Effector memory CD8-positive, alpha-beta T cell (primary cell): ENCODE data around the gene AK9.

Experiments
- ATAC-seq: fragments of 150-1000 bp; cut with Tn5 transposase; replicated peaks from 2 replicates; pipeline ENCODE4 v1.10.0; 2021; ENCODE audit warnings: mild to moderate bottlenecking, moderate library complexity
- DNase-seq, 3 experiments: peaks; one replicate each; pipeline ENCODE4 v3.0.0; 2021
- H3K27ac Mint-ChIP-seq, 2 donors: one replicate each; pipeline ENCODE4 v1.8.0; 2022; ENCODE audit warnings: mild to moderate bottlenecking in 2 of 2, mixed read lengths in 2 of 2, moderate library complexity in 2 of 2
- H3K27me3 Mint-ChIP-seq, 2 donors: one replicate each; pipeline ENCODE4 v1.8.0; 2022; ENCODE audit warnings: mixed read lengths in 2 of 2
- H3K36me3 Mint-ChIP-seq: one replicate; pipeline ENCODE4 v1.8.0; 2022; ENCODE audit warnings: mild to moderate bottlenecking, moderate library complexity, mixed read lengths; ENCODE audit not compliant: insufficient read depth
- H3K4me1 Mint-ChIP-seq, 2 donors: one replicate each; pipeline ENCODE4 v1.8.0; 2022; ENCODE audit warnings: low read depth in 2 of 2, mixed read lengths in 2 of 2
- H3K4me3 Mint-ChIP-seq, 2 donors: one replicate each; pipeline ENCODE4 v1.8.0; 2022; ENCODE audit warnings: mild to moderate bottlenecking in 2 of 2, mixed read lengths in 2 of 2, moderate library complexity in 2 of 2
- H3K9me3 Mint-ChIP-seq, 2 donors: one replicate each; pipeline ENCODE4 v1.8.0; 2022; ENCODE audit warnings: mixed read lengths in 2 of 2

The AK9 gene

GRCh38 chr6:109490713-109491112 is 200.3 kb downstream of the AK9 start:
- Mint-ChIP-seq H3K36me3 (no peaks in the 10 kb centered on the region), H3K9me3 (no peaks in the 10 kb centered on the region), H3K27me3 (no peaks in the 10 kb centered on the region), H3K27ac (peak overlapping the region; percentile 54 to 59), H3K4me3 (peak overlapping the region; percentile 3 to 43), H3K4me1 (peaks cover 14 to 16% of the 10 kb centered on the region in 2 donors)
- no peak for ATAC-seq
- DNase-seq: no peak

DNA sequence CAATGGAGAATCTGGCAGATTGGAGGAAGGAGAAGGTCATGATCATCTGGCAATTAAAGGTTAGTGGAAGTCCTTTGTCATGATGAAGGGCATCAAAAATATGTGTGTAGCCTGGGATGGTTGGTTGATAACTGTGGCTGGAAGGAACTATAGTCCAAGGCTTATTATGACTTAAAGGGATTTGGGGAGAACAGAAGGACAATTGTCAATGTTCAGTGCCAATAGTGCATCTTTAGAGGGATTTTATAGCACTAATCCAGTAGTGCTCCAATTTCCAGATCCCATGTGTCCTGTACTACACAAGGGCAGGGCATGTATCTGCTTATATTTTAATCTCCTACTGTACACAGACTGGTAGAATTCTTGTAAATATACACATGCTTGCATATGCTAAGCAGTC is 203.0 kb downstream of the AK9 start:
- Mint-ChIP-seq H3K4me1 (peaks cover 14 to 23% of the 10 kb centered on the region in 2 donors), H3K27me3 (no peaks in the 10 kb centered on the region), H3K9me3 (no peaks in the 10 kb centered on the region)

DNA sequence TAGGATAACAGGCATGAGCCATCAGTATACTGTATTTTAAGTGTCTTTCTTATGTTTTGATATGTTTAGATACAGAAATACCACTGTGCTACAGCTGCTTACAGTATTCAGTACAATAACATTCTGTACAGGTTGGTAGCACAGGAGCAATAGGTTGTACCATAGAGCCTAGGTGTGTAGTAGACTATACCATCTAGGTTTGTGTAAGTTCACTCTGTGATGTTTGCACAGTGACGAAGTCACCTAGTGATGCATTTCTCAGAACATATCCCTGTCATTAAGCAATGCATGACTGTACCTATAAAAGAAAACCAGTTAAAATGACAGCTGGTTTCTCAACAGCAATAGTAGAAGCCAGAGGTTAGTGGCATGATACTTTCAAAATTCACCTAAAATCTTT is 204.9 kb downstream of the AK9 start:
- ATAC-seq (no peak), DNase-seq (no peak)
- Mint-ChIP-seq H3K27me3 (no peaks in the 10 kb centered on the region), H3K36me3 (peaks cover 9% of the 10 kb centered on the region), H3K9me3 (no peaks in the 10 kb centered on the region), H3K4me1 (peaks cover 20 to 26% of the 10 kb centered on the region in 2 donors), H3K4me3 (no peak overlapping the region), H3K27ac (peak overlapping the region in 1 of 2 donors; percentile 81)

More for the DNA sequence above, 203.0 kb downstream of the AK9 start:
- ATAC-seq (no peak), DNase-seq (no peak)
- no peak overlapping the region for H3K27ac Mint-ChIP-seq
- no peaks in the 10 kb centered on the region for H3K36me3 Mint-ChIP-seq
- H3K4me3 Mint-ChIP-seq: no peak overlapping the region

- no peak for DNase-seq
- Mint-ChIP-seq H3K27ac (peak overlapping the region in 1 of 2 donors; percentile 81), H3K36me3 (peaks cover 10% of the 10 kb centered on the region), H3K4me3 (no peak overlapping the region), H3K9me3 (no peaks in the 10 kb centered on the region), H3K4me1 (peaks cover 21 to 23% of the 10 kb centered on the region in 2 donors), H3K27me3 (no peaks in the 10 kb centered on the region)
- no peak for ATAC-seq
These were observed 205.6 kb downstream of the AK9 start for GRCh38 chr6:109485266-109485935.

DNA sequence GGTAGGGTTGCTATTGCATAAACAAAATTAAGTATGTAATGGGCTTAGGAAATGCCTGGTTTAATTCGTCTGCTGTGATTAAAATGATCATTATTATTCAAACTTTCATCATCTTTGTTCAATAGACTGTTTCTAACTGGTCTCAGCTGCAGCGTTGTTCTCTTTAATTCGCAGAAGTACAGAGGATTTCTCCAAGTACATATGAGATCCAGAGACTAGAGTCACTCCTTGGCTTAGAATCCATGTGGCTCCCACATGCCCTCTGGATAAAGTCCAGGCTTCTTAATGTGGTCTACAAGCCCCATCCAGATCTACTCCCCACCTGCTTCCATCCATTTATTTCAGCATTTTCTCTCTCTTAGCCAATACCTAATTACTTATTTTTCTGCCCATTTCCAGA is 206.9 kb downstream of the AK9 start:
- ATAC-seq: no peak
- no peaks in the 10 kb centered on the region for H3K27me3 Mint-ChIP-seq
- no peaks in the 10 kb centered on the region for H3K9me3 Mint-ChIP-seq
- peaks cover 19% of the 10 kb centered on the region for H3K36me3 Mint-ChIP-seq
- peaks cover 29 to 31% of the 10 kb centered on the region in 2 donors for H3K4me1 Mint-ChIP-seq
- H3K4me3 Mint-ChIP-seq: peak overlapping the region; percentile 63 to 75
- no peak for DNase-seq
- peak overlapping the region; percentile 25 to 49 for H3K27ac Mint-ChIP-seq

DNA sequence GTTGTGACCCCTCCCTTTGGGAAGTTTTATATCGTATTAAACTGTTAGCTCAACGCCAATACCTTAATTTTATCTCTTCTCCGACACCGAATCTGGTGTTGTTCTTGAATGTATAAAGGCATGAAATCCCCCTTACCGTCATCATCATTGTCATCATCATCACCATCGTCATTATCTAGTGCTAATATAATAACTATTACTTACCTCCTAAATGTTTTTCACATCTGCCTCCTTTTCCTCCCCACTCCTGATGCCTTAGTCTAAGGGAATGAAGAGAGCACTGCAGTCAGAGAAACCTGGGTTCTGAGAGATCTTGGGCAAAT is 207.3 kb downstream of the AK9 start:
- H3K4me1 Mint-ChIP-seq: peaks cover 34 to 35% of the 10 kb centered on the region in 2 donors
- ATAC-seq: peak; percentile 18
- DNase-seq: no peak
- H3K9me3 Mint-ChIP-seq: no peaks in the 10 kb centered on the region
- H3K27me3 Mint-ChIP-seq: no peaks in the 10 kb centered on the region
- peak overlapping the region; percentile 25 to 49 for H3K27ac Mint-ChIP-seq
- H3K36me3 Mint-ChIP-seq: peaks cover 23% of the 10 kb centered on the region
- H3K4me3 Mint-ChIP-seq: peak overlapping the region; percentile 63 to 75

DNA sequence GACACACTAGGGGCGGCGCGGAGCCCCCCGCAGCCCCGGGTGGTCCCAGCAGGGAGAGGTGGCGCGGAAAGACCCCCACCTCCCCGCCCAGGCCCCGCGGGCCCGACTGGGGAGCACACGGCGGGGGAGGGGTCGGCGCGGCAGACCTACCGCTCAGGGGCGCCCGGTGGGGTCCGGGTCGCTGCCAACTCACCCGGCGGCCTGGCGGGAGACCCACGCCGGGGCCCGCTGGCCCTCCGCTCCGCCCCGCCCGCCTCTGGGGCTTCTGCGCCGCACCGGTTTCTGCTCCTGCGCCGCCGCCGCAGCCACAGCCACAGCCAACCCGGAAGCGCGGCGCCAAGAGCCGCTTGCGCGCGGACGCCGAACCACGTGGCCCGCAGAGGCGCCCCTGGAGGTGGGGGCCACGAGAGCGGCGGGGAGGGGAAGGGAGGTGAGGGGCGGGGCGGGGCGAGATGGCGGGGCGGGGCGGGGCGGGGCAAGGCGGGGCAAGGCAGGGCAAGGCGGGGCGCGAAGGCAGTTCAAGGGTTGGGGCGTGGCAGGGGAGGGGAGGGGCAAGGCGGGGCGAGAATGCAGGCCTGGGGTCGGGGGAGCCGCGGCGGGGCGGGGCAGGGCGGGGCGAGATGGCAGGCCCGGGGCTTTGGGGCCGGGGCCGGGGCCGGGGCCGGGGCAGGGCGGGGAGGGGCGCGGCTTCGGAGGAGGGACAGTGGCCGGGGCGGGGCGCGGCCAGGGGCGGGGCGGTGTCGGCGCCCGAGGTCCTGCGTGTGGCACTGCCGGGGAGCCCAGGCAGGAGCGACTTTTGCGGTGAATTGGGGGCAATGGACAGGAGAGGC is 207.9 kb downstream of the AK9 start, which contains the start of gene ZBTB24:
TSS of gene ZBTB24 (minus strand) at position 315 of the 830 bp plus-strand sequence. CDS start 1,193 bp downstream, outside the sequence.
- peak; percentile 87 for ATAC-seq
- H3K9me3 Mint-ChIP-seq: no peaks in the 10 kb centered on the region
- peak within 1 kb of the TSS; percentile 75 to 82 for H3K27ac Mint-ChIP-seq
- peak within 1 kb of the TSS; percentile 86 to 92 for H3K4me3 Mint-ChIP-seq
- peaks cover 29% of the 10 kb centered on the region for H3K36me3 Mint-ChIP-seq
- peaks cover 39 to 41% of the 10 kb centered on the region in 2 donors for H3K4me1 Mint-ChIP-seq
- DNase-seq: peak; percentile 81 to 88 (median 84)
- H3K27me3 Mint-ChIP-seq: no peaks in the 10 kb centered on the region

DNA sequence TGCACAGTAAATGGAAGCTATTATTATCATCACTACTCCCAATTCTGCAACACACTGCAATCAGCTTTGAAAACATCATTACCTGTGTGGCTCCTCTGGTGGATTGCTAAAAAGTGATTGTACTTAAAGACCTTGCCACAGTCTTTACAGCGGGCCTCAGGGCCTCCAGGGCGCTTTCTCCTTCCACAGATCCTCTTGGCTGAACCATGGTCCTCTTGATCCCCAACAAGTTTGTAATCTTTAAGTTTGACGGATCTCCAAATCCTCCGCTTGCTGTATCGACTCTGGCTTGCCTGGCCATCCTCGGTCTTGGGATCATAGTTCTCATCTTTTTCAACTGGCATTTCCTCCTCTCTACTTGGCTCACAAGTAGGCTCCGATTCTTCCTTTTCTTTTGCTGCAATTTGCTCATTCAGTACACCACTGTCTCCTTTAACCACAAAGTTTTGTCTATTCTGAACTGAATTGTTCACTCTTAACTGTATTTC is 210.0 kb downstream of the AK9 start:
- no peaks in the 10 kb centered on the region for H3K9me3 Mint-ChIP-seq
- H3K4me3 Mint-ChIP-seq: peak overlapping the region; percentile 86 to 92
- H3K36me3 Mint-ChIP-seq: peaks cover 34% of the 10 kb centered on the region
- peaks cover 52 to 60% of the 10 kb centered on the region in 2 donors for H3K4me1 Mint-ChIP-seq
- ATAC-seq: no peak
- H3K27me3 Mint-ChIP-seq: no peaks in the 10 kb centered on the region
- no peak for DNase-seq
- no peak overlapping the region for H3K27ac Mint-ChIP-seq

DNA sequence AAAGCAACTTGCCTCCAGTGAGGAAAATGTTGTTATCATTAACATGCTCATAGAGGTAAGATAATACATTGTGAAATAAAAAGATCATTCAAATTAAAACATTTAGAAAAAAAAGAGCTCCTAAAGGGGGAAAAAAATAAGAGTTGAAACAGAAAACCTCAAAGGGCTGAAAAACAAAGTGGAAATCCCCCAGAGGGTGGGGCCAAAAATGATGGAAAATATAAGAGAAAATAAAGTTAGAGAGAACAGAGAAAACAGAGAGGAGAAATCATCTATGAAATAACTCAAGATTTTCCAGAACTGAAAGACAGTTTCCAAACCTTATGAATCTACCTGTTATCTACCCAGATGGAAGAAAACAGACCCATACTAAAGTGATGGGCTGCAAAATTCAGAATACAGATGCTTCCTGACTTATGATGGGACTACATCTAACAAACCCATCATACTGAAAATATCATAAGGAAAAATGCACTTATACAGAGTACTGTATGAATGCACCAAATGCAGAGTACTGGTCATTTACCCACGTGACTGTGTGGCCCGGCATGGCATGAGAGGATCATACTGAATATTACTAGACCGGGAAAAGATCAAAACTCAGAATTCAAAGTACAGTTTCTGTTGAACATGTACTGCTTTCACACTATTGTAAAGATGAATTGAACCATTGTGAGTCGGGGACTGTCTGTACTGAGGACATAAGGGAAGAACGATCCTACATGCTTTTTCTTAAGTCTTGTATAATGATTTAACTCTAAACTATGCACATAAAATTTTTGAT is 212.0 kb downstream of the AK9 start:
- Mint-ChIP-seq H3K36me3 (peaks cover 54% of the 10 kb centered on the region), H3K27ac (peak overlapping the region; percentile 63 to 74), H3K4me1 (peaks cover 52 to 69% of the 10 kb centered on the region in 2 donors), H3K9me3 (no peaks in the 10 kb centered on the region), H3K27me3 (no peaks in the 10 kb centered on the region), H3K4me3 (peak overlapping the region; percentile 86 to 92)
- DNase-seq (no peak), ATAC-seq (no peak)

GRCh38 chr6:109478222-109478805 is 212.7 kb downstream of the AK9 start:
- DNase-seq (no peak), ATAC-seq (no peak)
- no peaks in the 10 kb centered on the region for H3K9me3 Mint-ChIP-seq
- peak overlapping the region; percentile 63 to 74 for H3K27ac Mint-ChIP-seq
- H3K27me3 Mint-ChIP-seq: no peaks in the 10 kb centered on the region
- peaks cover 52 to 72% of the 10 kb centered on the region in 2 donors for H3K4me1 Mint-ChIP-seq
- H3K4me3 Mint-ChIP-seq: peak overlapping the region; percentile 86 to 92
- peaks cover 61% of the 10 kb centered on the region for H3K36me3 Mint-ChIP-seq

DNA sequence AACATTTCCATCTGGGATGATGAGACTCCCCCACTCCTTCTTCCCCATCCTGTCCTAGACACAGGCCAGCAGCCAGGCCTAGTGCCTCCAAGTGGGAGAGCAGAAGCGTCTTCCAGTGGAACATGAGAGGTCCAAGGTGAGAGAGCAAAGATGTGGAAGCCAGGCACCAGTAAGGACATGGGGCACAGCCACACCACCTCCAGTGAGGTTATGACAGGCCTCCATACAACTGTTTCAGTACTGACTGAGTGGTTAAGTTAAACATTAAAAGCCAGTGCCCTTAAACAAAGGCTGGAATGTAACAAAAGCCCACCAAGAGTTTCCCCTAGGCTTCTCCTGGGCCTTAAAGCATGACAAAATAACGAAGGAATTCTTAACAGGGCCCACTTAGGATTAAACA is 213.3 kb downstream of the AK9 start:
- Mint-ChIP-seq H3K9me3 (no peaks in the 10 kb centered on the region), H3K27ac (peak overlapping the region; percentile 41 to 67), H3K4me1 (peaks cover 58 to 78% of the 10 kb centered on the region in 2 donors), H3K4me3 (peak overlapping the region; percentile 86 to 92), H3K36me3 (peaks cover 65% of the 10 kb centered on the region), H3K27me3 (no peaks in the 10 kb centered on the region)
- no peak for ATAC-seq
- no peak for DNase-seq

DNA sequence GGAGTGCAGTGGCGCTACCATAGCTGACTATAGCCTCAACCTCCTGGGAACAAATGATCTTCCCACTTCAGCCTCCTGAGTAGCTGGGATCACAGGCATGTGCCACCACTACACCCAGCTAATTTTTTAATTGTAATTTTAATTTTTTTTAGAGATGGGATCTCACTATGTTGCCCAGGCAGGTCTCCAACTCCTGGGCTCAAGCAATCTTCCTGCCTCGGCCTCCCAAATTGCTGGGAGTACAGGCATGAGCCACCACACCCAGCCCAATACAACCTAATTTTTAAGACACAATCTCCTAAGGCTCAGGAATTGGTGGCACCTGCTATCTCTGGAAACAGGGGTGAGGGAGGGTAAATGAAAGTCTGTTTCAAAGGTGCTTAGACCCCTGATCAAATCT is 213.8 kb downstream of the AK9 start:
- H3K27ac Mint-ChIP-seq: peak overlapping the region; percentile 41 to 67
- H3K9me3 Mint-ChIP-seq: no peaks in the 10 kb centered on the region
- DNase-seq (no peak), ATAC-seq (no peak)
- peaks cover 66% of the 10 kb centered on the region for H3K36me3 Mint-ChIP-seq
- H3K4me1 Mint-ChIP-seq: peaks cover 58 to 80% of the 10 kb centered on the region in 2 donors
- no peaks in the 10 kb centered on the region for H3K27me3 Mint-ChIP-seq
- peak overlapping the region; percentile 86 to 92 for H3K4me3 Mint-ChIP-seq

DNA sequence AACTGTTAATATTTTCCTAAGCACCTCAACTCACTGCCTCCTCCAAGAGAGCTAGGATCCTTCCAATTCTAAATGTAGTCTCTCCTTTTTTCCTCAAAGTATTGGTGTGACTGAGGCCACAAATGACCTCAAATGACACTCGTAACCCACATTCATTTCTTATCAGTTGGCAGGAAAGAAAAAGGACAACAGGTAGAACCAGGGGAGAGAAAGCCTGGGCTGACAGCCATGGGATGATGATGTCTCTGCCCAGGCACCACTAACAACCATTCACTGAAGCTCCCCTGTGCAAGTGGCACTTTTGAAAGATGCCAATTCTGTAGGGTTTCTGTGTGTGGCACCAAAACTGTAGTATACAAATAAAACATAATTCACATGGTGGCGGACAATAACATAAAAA is 215.4 kb downstream of the AK9 start:
- no peak overlapping the region for H3K4me3 Mint-ChIP-seq
- H3K27ac Mint-ChIP-seq: peak overlapping the region in 1 of 2 donors; percentile 60
- H3K9me3 Mint-ChIP-seq: no peaks in the 10 kb centered on the region
- DNase-seq (no peak), ATAC-seq (no peak)
- no peaks in the 10 kb centered on the region for H3K27me3 Mint-ChIP-seq
- peaks cover 67% of the 10 kb centered on the region for H3K36me3 Mint-ChIP-seq
- H3K4me1 Mint-ChIP-seq: peaks cover 55 to 70% of the 10 kb centered on the region in 2 donors
